Midbrain (tissue), 1 donor: ENCODE measurements around the gene IFI30.
A peak's percentile ranks its signal among the peaks of the same experiment; 100 is the strongest.

ENCODE experiments used
- DNase-seq: peaks from one replicate; lab custom pipeline; 2025; lab: John Stamatoyannopoulos, UW

The IFI30 gene

DNA sequence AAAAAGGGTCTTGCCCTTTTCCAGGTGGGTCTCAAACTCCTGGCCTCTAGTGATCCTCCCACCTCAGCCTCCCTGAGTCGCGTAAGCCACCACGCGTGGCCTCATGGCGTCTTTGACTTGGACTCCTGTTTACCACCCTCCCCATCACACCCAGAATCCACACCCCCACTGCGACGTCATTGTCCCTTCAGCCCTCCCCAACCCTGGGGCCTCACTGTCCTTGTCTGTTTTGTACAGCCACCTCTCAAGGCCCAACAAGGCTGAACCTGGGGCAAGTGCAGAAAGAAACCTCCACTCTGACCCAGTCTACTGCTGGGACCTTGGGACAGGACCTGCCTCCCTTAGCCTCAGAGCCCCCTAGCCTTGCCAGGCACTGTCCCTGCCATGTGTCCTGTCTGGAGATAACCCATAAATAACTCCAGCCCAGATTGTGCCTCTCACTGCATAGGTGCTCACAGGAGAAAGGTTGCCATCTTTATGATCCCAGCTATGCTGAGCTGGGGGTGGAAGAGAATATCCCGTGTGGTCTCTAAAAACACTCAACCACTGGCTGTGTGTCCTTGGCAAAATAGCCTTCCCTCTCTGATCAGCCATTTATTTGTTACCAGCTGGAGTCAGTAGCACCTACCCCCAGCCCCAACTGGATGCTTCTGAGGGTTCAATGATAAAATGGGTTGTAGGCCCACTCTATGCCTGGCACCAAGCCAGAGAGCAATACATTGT is 1.8 kb upstream of the IFI30 start:
- DNase-seq: no peak

GRCh38 chr19:18172331-18173053 is 1.1 kb upstream of the IFI30 start:
- no peak for DNase-seq

DNA sequence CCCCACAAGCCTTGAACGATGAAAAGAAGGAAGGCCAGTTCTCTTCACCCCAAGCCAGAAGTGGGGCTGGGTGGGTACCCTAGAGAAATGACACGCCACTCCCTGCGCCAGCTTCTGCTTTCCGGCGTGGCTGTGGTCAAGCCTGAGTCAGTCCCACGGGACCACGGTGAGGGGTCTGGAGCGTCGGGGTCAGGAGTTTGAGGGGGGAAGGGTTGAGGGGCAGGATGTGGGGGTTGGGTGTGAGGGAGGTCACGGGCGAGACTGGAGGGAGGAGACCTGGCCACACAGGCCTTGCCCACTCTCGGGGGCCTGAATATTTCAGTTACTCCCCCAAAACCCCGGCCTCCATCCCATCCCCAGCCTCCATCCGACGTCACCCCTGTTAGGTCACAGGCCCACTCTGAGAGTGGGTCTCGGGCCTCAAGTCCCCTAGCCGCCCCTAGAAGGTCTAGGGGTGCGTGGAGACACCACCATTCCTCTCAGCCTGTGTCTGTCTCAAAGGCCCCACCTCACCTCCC is 500 bp upstream of the IFI30 start:
- no peak for DNase-seq

- no peak for DNase-seq
These were observed 1.4 kb downstream of the IFI30 start for GRCh38 chr19:18174983-18175382.

GRCh38 chr19:18176367-18177310 is 3.0 kb downstream of the IFI30 start:
- no peak for DNase-seq

DNA sequence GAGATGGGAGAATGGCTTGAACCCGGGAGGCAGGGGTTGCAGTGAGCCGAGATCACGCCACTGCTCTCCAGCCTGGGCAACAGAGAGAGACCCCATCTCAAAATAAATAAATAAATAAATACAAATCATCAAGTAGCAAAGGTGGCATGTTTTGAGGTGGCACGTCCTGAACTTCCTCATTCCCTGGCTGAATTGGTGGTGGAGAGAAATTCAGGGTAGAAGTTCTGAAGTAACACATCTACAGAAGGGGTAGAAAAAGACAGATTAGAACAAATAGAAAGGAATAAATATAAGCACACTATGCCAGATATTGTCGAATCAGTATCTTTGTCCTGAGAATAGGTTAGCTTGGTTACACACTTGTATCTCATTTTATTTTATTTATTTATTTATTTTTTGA is 6.3 kb downstream of the IFI30 start:
- no peak for DNase-seq

DNA sequence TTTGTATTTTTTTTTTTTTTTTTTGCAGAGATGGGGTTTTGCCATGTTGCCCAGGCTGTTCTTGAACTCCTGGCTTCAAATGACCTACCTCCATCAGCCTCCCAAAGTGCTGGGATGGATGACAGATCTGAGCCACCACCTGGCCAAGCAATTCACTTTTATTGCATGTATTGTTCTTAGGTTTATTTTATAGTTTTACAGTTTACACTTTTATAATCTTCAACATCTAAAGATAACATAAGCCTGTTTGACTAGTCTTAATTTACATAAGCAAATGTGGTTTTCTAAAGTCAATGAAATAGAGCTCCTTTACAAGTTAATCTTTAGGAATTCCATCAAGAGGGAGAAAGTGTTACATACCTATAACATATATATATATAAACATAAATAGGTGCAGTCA is 9.9 kb downstream of the IFI30 start:
- no peak for DNase-seq

DNA sequence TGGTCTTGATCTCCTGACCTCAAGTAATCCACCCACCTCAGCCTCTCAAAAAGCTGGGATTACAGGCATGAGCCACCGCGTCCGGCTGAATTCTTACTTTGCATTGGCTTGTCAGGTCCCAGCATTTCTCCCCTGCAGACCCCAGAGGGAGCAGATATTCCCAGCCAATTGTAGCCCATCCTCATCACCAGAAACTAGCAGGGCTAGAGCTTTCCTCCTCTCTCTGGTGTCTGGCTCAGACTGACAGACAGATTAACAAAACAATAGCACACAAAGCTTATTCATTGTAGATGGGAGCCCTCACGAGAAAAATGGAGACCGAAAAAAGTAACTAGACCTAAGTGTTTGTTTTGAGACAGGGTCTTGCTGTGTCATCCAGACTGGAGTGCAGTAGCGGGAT is 11.9 kb downstream of the IFI30 start:
- DNase-seq: no peak

GRCh38 chr19:18190278-18190677 is 16.7 kb downstream of the IFI30 start:
- DNase-seq: no peak

GRCh38 chr19:18191640-18192062 is 18.0 kb downstream of the IFI30 start:
- DNase-seq: no peak

DNA sequence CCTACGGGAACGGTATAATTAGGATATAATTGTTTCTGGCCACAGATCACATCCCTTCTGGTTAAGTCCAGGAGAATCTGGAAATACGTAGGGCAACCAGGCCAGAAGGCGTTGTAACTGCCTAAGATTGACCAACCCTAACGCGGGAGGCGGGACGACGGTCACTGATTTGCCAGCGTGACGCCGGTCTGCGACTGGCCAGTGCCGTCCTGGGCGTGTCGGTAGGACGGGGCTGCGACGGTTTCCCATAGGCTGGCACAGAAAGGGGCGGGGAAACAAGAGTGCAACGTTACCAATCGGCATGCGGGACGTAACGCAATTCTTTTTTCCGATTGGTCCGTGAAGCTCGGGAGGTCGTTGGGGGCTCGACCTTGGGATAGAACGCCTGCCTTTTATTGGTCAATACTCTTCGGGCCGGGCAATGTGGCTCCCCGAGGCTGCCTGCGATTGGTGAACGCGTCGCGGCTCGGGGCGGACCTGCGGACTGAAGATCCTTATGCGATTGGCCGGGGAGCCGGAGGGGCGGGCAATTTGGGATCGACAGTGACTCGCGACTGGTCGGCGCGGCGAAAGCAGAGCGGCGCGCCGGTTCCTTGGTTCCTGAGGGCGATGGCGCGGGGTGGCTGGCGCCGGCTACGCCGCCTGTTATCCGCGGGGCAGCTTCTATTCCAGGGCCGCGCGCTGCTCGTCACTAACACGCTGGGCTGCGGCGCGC is 19.2 kb downstream of the IFI30 start, which contains the start of gene MPV17L2:
MPV17L2 (plus strand) TSS at position 546 of the 715 bp plus-strand sequence; CDS start at position 610, 64 bp downstream.
- peak; percentile 100 for DNase-seq

DNA sequence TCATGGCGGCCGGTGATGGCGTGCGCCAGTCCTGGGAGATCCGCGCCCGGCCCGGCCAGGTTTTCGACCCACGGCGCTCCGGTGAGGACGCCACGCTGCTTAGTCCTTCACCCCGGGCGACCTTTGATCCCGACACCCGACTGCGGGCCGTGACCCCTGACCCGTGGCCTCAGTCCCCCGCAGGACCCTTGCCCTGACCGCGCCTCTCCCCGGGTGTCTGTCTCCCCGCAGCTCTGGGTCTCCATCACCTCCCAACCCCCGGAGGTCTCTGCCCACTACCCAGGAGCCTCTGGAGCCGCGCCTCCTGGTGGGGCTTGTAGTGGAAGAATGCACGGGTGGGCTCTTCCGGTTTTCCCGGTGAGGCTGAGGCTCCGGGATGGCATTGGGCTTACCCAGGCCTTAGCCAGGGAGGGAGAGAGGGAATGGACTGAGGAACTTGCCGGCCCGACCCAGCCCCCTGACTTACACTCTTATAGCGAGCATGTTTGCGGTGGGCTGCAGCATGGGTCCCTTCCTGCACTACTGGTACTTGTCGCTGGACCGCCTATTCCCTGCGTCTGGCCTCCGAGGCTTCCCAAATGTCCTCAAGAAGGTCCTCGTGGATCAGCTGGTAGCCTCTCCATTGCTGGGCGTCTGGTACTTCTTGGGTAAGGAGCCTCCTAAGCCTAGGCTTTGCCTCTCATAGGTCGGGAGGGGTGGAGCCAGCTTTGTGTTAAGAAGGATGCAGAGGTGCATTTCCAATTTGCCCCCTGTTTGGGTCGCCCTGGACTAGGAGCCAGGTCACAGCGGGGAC is 20.0 kb downstream of the IFI30 start:
- DNase-seq: no peak

DNA sequence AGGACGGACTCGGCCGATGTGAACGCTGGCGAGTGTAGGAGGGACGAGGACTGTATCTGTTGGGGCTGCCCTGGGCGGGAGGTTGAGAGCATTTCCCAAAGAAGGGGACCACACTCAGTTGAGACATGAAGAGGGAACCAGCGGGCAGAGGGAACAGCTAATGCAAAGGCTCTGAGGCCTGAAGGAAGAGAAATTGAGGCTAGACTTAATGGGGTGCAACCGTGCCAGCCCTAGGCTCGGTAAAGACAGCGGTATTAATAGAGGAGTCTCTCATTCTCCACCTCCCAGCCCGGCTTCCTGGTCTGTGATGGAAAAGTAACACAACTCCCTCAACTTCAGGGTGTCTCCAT is 20.5 kb downstream of the IFI30 start:
- no peak for DNase-seq

DNA sequence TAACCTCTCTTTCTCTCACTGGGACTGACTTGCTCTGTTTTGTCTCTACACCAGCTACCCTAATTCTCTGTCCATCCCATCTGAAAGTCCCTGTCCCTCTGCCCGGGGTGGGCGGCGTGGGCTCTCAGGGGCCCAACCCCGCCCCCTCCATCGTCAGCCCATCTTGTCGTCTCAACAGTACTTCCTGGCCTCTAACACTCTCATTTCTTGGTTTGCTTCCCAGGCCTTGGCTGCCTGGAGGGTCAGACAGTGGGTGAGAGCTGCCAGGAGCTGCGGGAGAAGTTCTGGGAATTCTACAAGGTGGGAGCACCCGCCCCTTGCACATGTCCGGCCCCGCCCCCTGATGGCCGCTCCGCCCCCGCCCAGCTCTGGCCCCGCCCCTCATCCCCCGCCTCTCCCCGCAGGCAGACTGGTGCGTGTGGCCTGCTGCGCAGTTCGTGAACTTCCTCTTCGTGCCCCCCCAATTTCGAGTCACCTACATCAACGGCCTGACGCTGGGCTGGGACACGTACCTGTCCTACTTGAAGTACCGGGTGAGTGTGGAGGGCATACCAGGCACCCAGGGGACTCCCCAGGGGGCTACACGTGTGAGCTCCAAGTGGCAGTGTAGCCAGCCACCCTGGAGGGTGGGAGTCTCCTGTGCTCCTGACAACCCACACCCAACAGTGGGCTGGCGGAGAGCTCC is 21.1 kb downstream of the IFI30 start:
- no peak for DNase-seq

DNA sequence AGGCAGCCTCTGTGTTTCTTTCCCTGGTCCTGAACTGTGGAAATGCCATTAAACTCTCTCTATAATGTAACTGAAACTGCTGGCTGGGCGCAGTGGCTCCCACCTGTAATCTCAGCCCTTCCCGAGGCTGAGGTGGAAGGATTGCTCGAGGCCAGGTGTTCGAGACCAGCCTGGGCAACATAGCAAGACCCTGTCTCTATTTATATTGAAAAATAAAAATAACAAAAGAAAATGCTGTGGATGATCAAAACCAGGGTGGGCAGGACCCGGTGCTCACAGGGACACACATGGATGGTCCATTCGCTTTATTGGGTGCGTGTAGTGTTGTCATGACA is 22.9 kb downstream of the IFI30 start:
- no peak for DNase-seq

GRCh38 chr19:18197306-18197705 is 23.7 kb downstream of the IFI30 start:
- no peak for DNase-seq

DNA sequence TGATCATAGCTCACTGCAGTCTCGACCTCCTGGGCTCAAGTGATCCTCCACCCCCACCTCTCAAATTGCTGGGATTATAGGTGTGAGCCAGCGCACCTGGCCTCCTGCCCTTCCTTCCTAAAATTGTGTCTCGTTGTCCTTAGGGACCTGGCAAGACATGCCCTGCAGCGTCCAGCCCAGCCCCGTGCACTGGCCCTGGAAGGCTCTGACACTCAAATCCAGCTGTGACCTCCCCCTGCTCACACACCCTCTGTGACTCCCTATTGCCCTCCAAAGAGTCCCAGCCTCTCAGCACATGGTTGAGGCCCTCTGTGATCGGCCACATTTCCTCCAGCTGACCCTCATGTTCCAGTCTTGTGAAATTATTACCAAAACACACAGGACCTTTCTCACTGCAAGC is 24.3 kb downstream of the IFI30 start:
- DNase-seq: no peak

- no peak for DNase-seq
These were observed 24.8 kb downstream of the IFI30 start for GRCh38 chr19:18198374-18198773.

DNA sequence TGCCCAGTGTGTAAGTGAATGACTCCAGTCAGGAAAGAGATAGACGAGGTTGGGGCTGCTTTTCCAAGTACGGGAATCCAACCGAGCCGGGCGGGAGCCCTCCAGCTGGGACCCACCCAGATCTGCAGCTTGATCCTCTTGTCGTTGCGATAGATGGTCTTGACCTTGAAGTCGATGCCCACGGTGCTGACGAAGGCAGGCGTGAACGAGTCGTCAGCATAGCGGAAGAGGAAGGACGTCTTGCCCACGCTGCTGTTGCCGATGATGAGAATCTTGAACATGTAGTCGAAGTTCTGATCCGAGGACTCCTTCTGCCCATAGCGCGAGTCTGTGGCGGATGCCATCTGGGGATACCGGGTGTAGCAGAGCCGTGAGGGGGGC is 28.8 kb downstream of the IFI30 start:
- no peak for DNase-seq

DNA sequence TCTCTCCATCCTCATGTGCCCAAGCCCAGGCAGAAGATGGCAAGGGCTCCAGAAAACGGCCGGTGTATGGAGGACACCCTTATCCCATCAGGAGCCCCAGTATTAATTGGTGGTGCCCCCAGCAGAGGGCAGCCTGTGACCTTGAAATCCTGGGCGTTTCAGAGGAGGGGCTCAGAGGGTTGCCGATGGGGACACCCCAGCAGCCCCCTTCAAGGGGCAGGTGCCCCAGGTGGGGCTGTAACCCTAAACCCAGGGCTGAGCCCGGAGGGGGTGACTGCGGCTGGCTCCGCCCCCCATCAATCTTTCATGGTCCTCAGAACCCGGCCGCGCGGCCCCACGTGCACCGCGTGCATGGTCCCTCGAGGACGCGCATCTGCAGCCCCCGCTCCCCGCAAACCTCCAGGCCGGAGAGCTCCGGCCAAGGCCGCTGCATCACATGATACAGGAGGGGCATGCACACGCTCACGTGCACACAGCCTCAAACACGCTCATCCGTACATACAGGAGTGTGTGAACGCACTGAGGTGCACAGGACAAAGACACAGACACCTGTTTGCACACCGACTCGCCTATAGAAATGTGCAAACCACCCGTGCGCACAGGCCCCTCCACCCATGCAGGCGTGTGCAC is 29.3 kb downstream of the IFI30 start:
- DNase-seq: peak; percentile 45
